A549 (cell line): Measurements from ENCODE around the gene HES4. TPM values are rescaled to one million over a fixed set of nuclear protein-coding genes. Genes with fewer than 3 reads are reported as not detected.

Experiments used
- ATAC-seq, 2 experiments: fragments of 200-7000 bp in 1 of 2; fragments of >200 bp in 1 of 2; cut with Nextera tagmentation in 1 of 2; cut with Tn5 transposase in 1 of 2; 3 replicates each; pipeline versions ENCODE4 v1.8.0 to v1.9.1; 2018 to 2020; ENCODE audit warnings: mild to moderate bottlenecking in 1 of 2, moderate library complexity in 1 of 2
- CTCF ChIA-PET: fragments of 300-600 bp; sonication (Branson Sonifier 250); formaldehyde crosslinking; extraction: SDS; loops from one replicate; lab custom pipeline; 2021; ENCODE audit warnings: antibody characterized with exemption, inconsistent platforms; lab: Yijun Ruan, JAX
- POLR2A ChIA-PET: fragments of 350-600 bp; formaldehyde crosslinking; extraction: SDS; loops from one replicate; lab custom pipeline; 2021; ENCODE audit warnings: antibody characterized with exemption, inconsistent platforms; lab: Yijun Ruan, JAX
- DNase-seq, 2 experiments: peaks; one replicate each; pipeline versions ENCODE4 v3.0.0 to v3.0.0-alpha.2; 2011 to 2016; ENCODE audit warnings: low read depth in 1 of 2, low spot score in 1 of 2
- FAIRE-seq: peaks from 2 replicates; lab custom pipeline; 2011; peaks lifted over from hg19 to GRCh38; lab: Jason Lieb, UNC
- H3K27ac ChIP-seq, 2 experiments: fragments of >200 bp; sonication (Bioruptor Twin); formaldehyde crosslinking; 3 replicates each; pipeline ENCODE4 v1.5.1; 2016 to 2017
- H3K4me1 ChIP-seq: fragments of >200 bp; sonication (Bioruptor Twin); formaldehyde crosslinking; 3 replicates; pipeline ENCODE4 v1.6.1; 2016
- H3K4me2 ChIP-seq: fragments of >200 bp; sonication (Bioruptor Twin); formaldehyde crosslinking; 3 replicates; pipeline ENCODE4 v1.6.1; 2016
- H3K4me3 ChIP-seq: fragments of >200 bp; sonication (Bioruptor Twin); formaldehyde crosslinking; 3 replicates; pipeline ENCODE4 v1.5.1; 2016
- H3K9me3 ChIP-seq: fragments of >200 bp; sonication (Bioruptor Twin); formaldehyde crosslinking; 3 replicates; pipeline ENCODE4 v1.6.1; 2016
- CHD2 ChIP-seq: fragments of 150-350 bp; IDR thresholded peaks from 2 replicates; pipeline ENCODE4 v1.6.1; 2014; ENCODE audit warnings: low read length; ENCODE audit not compliant: partially characterized antibody
- CHD4 ChIP-seq: fragments of 200-600 bp; sonication (generic); IDR thresholded peaks from 2 replicates; pipeline ENCODE4 v1.6.1; 2016; ENCODE audit warnings: antibody characterized with exemption, mild to moderate bottlenecking, borderline replicate concordance
- EP300 ChIP-seq, 2 experiments: fragments of >200 bp; sonication (Bioruptor Twin); formaldehyde crosslinking; IDR thresholded peaks; 2 replicates in 1 of 2; 3 replicates in 1 of 2; pipeline ENCODE4 v1.6.1; 2016 to 2017
- ESRRA ChIP-seq: fragments of 150-350 bp; IDR thresholded peaks from 2 replicates; pipeline ENCODE4 v1.6.1; 2014; ENCODE audit warnings: mild to moderate bottlenecking, low read length, borderline replicate concordance
- FOSB ChIP-seq: fragments of 250-450 bp; sonication (Bioruptor Pico); IDR thresholded peaks from 2 replicates; pipeline ENCODE4 v1.5.0; 2020; ENCODE audit warnings: mild to moderate bottlenecking, moderate library complexity
- FOXS1 ChIP-seq: fragments of 250-450 bp; sonication (Bioruptor Pico); IDR thresholded peaks from 2 replicates; pipeline ENCODE4 v1.5.0; 2020; ENCODE audit warnings: mild to moderate bottlenecking, moderate library complexity
- HEYL ChIP-seq: fragments of 250-450 bp; sonication (Bioruptor Pico); IDR thresholded peaks from 2 replicates; pipeline ENCODE4 v1.8.0; 2021; ENCODE audit warnings: mild to moderate bottlenecking, moderate library complexity
- HOXB13 ChIP-seq: fragments of 250-450 bp; sonication (Bioruptor Pico); IDR thresholded peaks from 2 replicates; pipeline ENCODE4 v1.5.0; 2020; ENCODE audit warnings: low read depth, mild to moderate bottlenecking, moderate library complexity
- HOXB5 ChIP-seq: fragments of 250-450 bp; sonication (Bioruptor Pico); IDR thresholded peaks from 2 replicates; pipeline ENCODE4 v1.5.0; 2020; ENCODE audit warnings: mild to moderate bottlenecking, moderate library complexity
- KDM1A ChIP-seq: fragments of 200-600 bp; sonication (generic); IDR thresholded peaks from 2 replicates; pipeline ENCODE4 v1.6.1; 2016; ENCODE audit warnings: low read depth, mild to moderate bottlenecking
- KDM5A ChIP-seq: fragments of 200-600 bp; sonication (generic); IDR thresholded peaks from 2 replicates; pipeline ENCODE4 v1.6.1; 2016; ENCODE audit warnings: antibody characterized with exemption, mild to moderate bottlenecking
- MAZ ChIP-seq: fragments of 150-350 bp; IDR thresholded peaks from 2 replicates; pipeline ENCODE4 v1.6.1; 2014; ENCODE audit warnings: antibody characterized with exemption, low read depth, low read length, borderline replicate concordance
- NFE2L2 ChIP-seq: fragments of 150-350 bp; conservative IDR thresholded peaks from 2 replicates; pipeline ENCODE4 v1.6.1; 2014; ENCODE audit warnings: low read length
- PHF8 ChIP-seq: fragments of 200-600 bp; sonication (generic); IDR thresholded peaks from 2 replicates; pipeline ENCODE4 v1.6.1; 2016; ENCODE audit warnings: low read depth, mild to moderate bottlenecking, antibody characterized with exemption, moderate library complexity, borderline replicate concordance
- POLR2A ChIP-seq: IDR thresholded peaks from 2 replicates; pipeline ENCODE4 v1.6.1; 2012; ENCODE audit warnings: mild to moderate bottlenecking, low read length
- RCOR1 ChIP-seq: fragments of 150-350 bp; IDR thresholded peaks from 2 replicates; pipeline ENCODE4 v1.6.1; 2014; ENCODE audit warnings: antibody characterized with exemption, low read length, low read depth
- SMC3 ChIP-seq: fragments of >200 bp; sonication (Bioruptor Twin); formaldehyde crosslinking; IDR thresholded peaks from 3 replicates; pipeline ENCODE4 v1.6.1; 2018; ENCODE audit warnings: inconsistent platforms
- SREBF2 ChIP-seq: fragments of 450-650 bp; IDR thresholded peaks from 2 replicates; pipeline ENCODE4 v1.6.1; 2014; ENCODE audit warnings: mild to moderate bottlenecking, moderate library complexity
- TP53 ChIP-seq: fragments of 250-450 bp; sonication (Bioruptor Pico); IDR thresholded peaks from 2 replicates; pipeline ENCODE4 v1.5.0; 2021; ENCODE audit warnings: mild to moderate bottlenecking, moderate library complexity
- ZNF302 ChIP-seq: fragments of 250-450 bp; sonication (Bioruptor Pico); IDR thresholded peaks from 2 replicates; pipeline ENCODE4 v1.9.0; 2021; ENCODE audit warnings: inconsistent platforms, mild to moderate bottlenecking, moderate library complexity
- WGBS: methylation state at CpG from one replicate; pipeline ENCODE4 v1.1.6; 2017; ENCODE audit errors: missing lambda C conversion rate; 5-methylcytosine and 5-hydroxymethylcytosine counted together
- polyA minus RNA-seq: library from RNA; depleted of rRNA, polyadenylated mRNA; stranded (reverse); fragments of >200 nt; gene quantifications from 2 replicates; pipeline ENCODE4 v1.2.3, GENCODE V29; 2011; rRNA and poly(A)+ RNA removed
- polyA plus RNA-seq, 4 experiments: library from polyadenylated mRNA; depleted of rRNA in 3 of 4; stranded (reverse); fragments of >200 nt; fragmentation: RNase III in 1 of 4; extraction: RNeasy Plus Mini Kit Qiagen cat#74134 plus additional on column Dnase treatment in 1 of 4; gene quantifications; 2 replicates in 3 of 4; 3 replicates in 1 of 4; pipeline ENCODE4 v1.2.3, GENCODE V29; 2011 to 2017
- TF ChIP-seq, protein P1 (sequence below): IDR thresholded peaks from 2 replicates; pipeline ENCODE4 v1.6.1; 2012; ENCODE audit warnings: low read depth, borderline replicate concordance
- TF ChIP-seq, protein P2 (sequence below): IDR thresholded peaks from 2 replicates; pipeline ENCODE4 v1.6.1; 2012
- TF ChIP-seq, protein P3 (sequence below): fragments of >200 bp; sonication (Bioruptor Twin); formaldehyde crosslinking; IDR thresholded peaks from 2 replicates; pipeline ENCODE4 v1.6.1; 2016

The HES4 gene, protein sequence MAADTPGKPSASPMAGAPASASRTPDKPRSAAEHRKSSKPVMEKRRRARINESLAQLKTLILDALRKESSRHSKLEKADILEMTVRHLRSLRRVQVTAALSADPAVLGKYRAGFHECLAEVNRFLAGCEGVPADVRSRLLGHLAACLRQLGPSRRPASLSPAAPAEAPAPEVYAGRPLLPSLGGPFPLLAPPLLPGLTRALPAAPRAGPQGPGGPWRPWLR
- 4.2 and 5.9 TPM in 2 replicates for polyA plus RNA-seq (2011; rRNA removed)
- polyA plus RNA-seq (2012; cell fraction: cytosol; rRNA removed) = 32.9 and 46.9 TPM in 2 replicates
- polyA plus RNA-seq (2012; cell fraction: nucleus; rRNA removed) = 111 and 145 TPM in 2 replicates
- 8.4 to 9.6 TPM (median 8.8 TPM) in 3 replicates for polyA plus RNA-seq (2017; fragmentation: RNase III; extraction: RNeasy Plus Mini Kit Qiagen cat#74134 plus additional on column Dnase treatment)
- 0.99 and 3.5 TPM in 2 replicates for polyA minus RNA-seq

DNA sequence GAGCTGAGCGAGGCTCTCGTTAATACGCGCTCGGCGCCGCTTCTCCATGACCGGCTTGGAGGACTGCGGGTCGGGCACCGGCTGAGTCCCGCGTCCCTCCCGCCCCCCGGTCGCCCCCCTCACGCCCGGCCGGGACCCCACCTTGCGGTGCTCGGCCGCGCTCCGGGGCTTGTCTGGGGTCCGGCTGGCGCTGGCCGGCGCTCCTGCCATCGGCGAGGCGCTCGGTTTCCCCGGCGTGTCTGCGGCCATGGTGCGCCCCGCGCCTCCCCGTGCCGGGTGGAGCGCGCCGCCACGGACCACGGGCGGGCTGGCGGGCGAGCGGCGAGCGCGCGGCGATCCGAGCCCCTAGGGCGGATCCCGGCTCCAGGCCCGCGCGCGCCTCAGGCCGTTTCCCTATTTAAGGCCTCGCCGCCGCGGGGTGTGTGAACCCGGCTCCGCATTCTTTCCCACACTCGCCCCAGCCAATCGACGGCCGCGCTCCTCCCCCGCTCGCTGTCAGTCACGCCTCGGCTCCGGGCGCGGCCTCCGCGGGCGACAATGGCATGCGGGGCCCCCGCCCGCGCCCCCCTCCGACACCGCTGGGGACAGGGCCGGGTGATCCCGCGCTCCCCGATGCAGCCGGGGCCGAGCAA is at the start of gene HES4:
HES4 (minus strand) TSS at position 373 of the 632 bp plus-strand sequence; CDS start at position 249, 124 bp downstream.
- Histone ChIP-seq H3K4me2 (peak within 1 kb of the TSS; percentile 95), H3K4me1 (peaks cover 17% of the 10 kb centered on the region), H3K9me3 (no peaks in the 10 kb centered on the region), H3K4me3 (peak within 1 kb of the TSS; percentile 77), H3K27ac (peak within 1 kb of the TSS; percentile 97 to 100)
- ATAC-seq (peak; percentile 51 to 52), DNase-seq (peak in 1 of 2 experiments; percentile 92), FAIRE-seq (no peak)
- no peak for TF ChIP-seq KDM5A
- TF ChIP-seq NFE2L2 = no peak
- TF ChIP-seq HEYL = no peak
- TF ChIP-seq ZNF302 (CRISPR knock-in tag) = no peak
- TF ChIP-seq FOSB (CRISPR knock-in tag) = no peak
- TF ChIP-seq EP300 (IDR thresholded peaks at IDR 0.05) = no peak
- TF ChIP-seq POLR2A = peak; percentile 86
- TF ChIP-seq, protein P1, sequence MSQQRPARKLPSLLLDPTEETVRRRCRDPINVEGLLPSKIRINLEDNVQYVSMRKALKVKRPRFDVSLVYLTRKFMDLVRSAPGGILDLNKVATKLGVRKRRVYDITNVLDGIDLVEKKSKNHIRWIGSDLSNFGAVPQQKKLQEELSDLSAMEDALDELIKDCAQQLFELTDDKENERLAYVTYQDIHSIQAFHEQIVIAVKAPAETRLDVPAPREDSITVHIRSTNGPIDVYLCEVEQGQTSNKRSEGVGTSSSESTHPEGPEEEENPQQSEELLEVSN = peak; percentile 35; the same call in 1 of the 2 replicates
- TF ChIP-seq HOXB5 (CRISPR knock-in tag) = peak; percentile 38; the same call in 1 of the 2 replicates
- TF ChIP-seq PHF8 = peak; percentile 27; the same call in 1 of the 2 replicates
- 0 out of 2 replicates have a peak, but pooled peaks have one; percentile 9 for TF ChIP-seq TP53 (CRISPR knock-in tag)
- TF ChIP-seq, protein P2, sequence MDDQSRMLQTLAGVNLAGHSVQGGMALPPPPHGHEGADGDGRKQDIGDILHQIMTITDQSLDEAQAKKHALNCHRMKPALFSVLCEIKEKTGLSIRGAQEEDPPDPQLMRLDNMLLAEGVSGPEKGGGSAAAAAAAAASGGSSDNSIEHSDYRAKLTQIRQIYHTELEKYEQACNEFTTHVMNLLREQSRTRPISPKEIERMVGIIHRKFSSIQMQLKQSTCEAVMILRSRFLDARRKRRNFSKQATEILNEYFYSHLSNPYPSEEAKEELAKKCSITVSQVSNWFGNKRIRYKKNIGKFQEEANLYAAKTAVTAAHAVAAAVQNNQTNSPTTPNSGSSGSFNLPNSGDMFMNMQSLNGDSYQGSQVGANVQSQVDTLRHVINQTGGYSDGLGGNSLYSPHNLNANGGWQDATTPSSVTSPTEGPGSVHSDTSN = 0 out of 2 replicates have a peak, but pooled peaks have one; percentile 26
- no peak for TF ChIP-seq RCOR1
- ChIA-PET POLR2A (interaction anchor here (0.6 to 1.0 kb wide), 2 partner anchors 60 to 83 kb away, joined by 3 read pairs; no protein-coding TSS in a partner anchor), CTCF (interaction anchor here (0.7 to 4.3 kb wide), 5 partner anchors 10 to 122 kb away, joined by 3 to 33 read pairs (median 4); no protein-coding TSS in a partner anchor)
- WGBS = 0% methylated on average over 7 of the region's 95 CpGs

DNA sequence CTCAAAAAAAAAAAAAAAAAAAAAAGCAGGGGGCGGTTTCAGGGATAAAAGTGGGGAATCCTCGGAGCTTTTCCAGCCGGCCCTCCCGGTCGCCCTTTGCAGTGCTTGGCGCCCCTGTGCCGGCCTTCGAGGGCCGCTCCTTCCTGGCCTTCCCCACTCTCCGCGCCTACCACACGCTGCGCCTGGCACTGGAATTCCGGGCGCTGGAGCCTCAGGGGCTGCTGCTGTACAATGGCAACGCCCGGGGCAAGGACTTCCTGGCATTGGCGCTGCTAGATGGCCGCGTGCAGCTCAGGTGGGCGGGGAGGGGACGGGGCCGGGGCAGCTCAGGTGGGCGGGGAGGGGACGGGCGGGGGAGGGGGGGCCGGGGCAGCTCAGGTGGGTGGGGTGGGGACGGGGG is 48.9 kb upstream of the HES4 start:
- Histone ChIP-seq H3K4me3 (no peak overlapping the region), H3K27ac (no peak overlapping the region), H3K9me3 (no peaks in the 10 kb centered on the region), H3K4me2 (no peak overlapping the region), H3K4me1 (no peaks in the 10 kb centered on the region)
- WGBS = 90% methylated on average over 12 of the region's 28 CpGs
- no peak for TF ChIP-seq FOXS1 (CRISPR knock-in tag)
- no peak for TF ChIP-seq RCOR1
- no peak for TF ChIP-seq ZNF302 (CRISPR knock-in tag)
- TF ChIP-seq ESRRA = no peak
- TF ChIP-seq KDM5A = no peak
- TF ChIP-seq CHD4 = no peak
- TF ChIP-seq MAZ = no peak
- no peak for TF ChIP-seq EP300 (IDR thresholded peaks at IDR 0.05)
- no peak for TF ChIP-seq KDM1A
- TF ChIP-seq SMC3 = no peak
- TF ChIP-seq SREBF2 = no peak
- no peak for TF ChIP-seq HEYL
- TF ChIP-seq CHD2 = no peak
- TF ChIP-seq, protein P3, sequence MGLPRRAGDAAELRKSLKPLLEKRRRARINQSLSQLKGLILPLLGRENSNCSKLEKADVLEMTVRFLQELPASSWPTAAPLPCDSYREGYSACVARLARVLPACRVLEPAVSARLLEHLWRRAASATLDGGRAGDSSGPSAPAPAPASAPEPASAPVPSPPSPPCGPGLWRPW = no peak
- no peak for TF ChIP-seq HOXB13
- TF ChIP-seq PHF8 = no peak
- ChIA-PET POLR2A (no interaction called here), CTCF (interaction anchor here (1.7 kb wide), 1 partner anchor 15 kb away, joined by 11 read pairs; no protein-coding TSS in a partner anchor)
- FAIRE-seq (no peak), ATAC-seq (no peak), DNase-seq (no peak)
